Caco-2 (cell line): ENCODE measurements around the gene MT1E. TPM values are rescaled to one million over a fixed set of nuclear protein-coding genes. Genes with fewer than 3 reads are reported as not detected.

ENCODE experiments used
- BruUV-seq: library from RNA; stranded (reverse); fragments of 400-500 nt; replicated peaks from 2 replicates; lab custom pipeline; 2021; lab: Mats Ljungman, UMichigan
- CTCF ChIA-PET: fragments of 300-600 bp; sonication (Branson Sonifier 250); formaldehyde crosslinking; loops from one replicate; lab custom pipeline; 2022; ENCODE audit warnings: antibody characterized with exemption; lab: Charles Lee
- POLR2A ChIA-PET: fragments of 300-600 bp; sonication (Branson Sonifier 250); formaldehyde crosslinking; loops from one replicate; lab custom pipeline; 2022; ENCODE audit warnings: antibody characterized with exemption; lab: Charles Lee
- DNase-seq, 2 experiments: peaks; one replicate each; pipeline versions ENCODE4 v3.0.0 to v3.0.0-alpha.2; 2020 to 2022
- H3K27me3 ChIP-seq: replicated peaks from 2 replicates; pipeline ENCODE4 v1.6.0; 2011; ENCODE audit warnings: low read length; ENCODE audit not compliant: control insufficient read depth, insufficient read depth
- H3K36me3 ChIP-seq: 2 replicates; pipeline ENCODE4 v1.5.1; 2011; ENCODE audit warnings: low read length; ENCODE audit not compliant: control insufficient read depth, insufficient read depth
- H3K4me1 ChIP-seq: fragments of 250-450 bp; sonication (Bioruptor Pico); 2 replicates; pipeline ENCODE4 v1.5.1; 2020; ENCODE audit warnings: mild to moderate bottlenecking
- H3K4me3 ChIP-seq: 2 replicates; pipeline ENCODE4 v1.5.1; 2011; ENCODE audit warnings: low read depth, mild to moderate bottlenecking, control low read depth, low read length
- H3K9me3 ChIP-seq: fragments of 250-450 bp; sonication (Bioruptor Pico); 2 replicates; pipeline ENCODE4 v1.5.1; 2020; ENCODE audit warnings: mild to moderate bottlenecking, moderate library complexity
- H3K27ac Mint-ChIP-seq: one replicate; pipeline ENCODE4 v1.8.0; 2022; ENCODE audit warnings: mixed read lengths; ENCODE audit not compliant: unreplicated experiment
- H3K27me3 Mint-ChIP-seq: one replicate; pipeline ENCODE4 v1.8.0; 2022; ENCODE audit warnings: mixed read lengths; ENCODE audit not compliant: insufficient read depth, unreplicated experiment
- H3K36me3 Mint-ChIP-seq: one replicate; pipeline ENCODE4 v1.8.0; 2022; ENCODE audit warnings: mild to moderate bottlenecking, mixed read lengths; ENCODE audit not compliant: insufficient read depth, unreplicated experiment
- H3K4me1 Mint-ChIP-seq: one replicate; pipeline ENCODE4 v1.8.0; 2022; ENCODE audit warnings: low read depth, mixed read lengths; ENCODE audit not compliant: unreplicated experiment
- H3K4me3 Mint-ChIP-seq: one replicate; pipeline ENCODE4 v1.8.0; 2022; ENCODE audit warnings: mild to moderate bottlenecking, moderate library complexity, mixed read lengths; ENCODE audit not compliant: unreplicated experiment
- H3K9me3 Mint-ChIP-seq: one replicate; pipeline ENCODE4 v1.8.0; 2022; ENCODE audit warnings: mixed read lengths; ENCODE audit not compliant: unreplicated experiment
- CTCF ChIP-seq, 2 experiments: fragments of 200-600 bp in 1 of 2; IDR thresholded peaks; 1 replicate in 1 of 2; 2 replicates in 1 of 2; pipeline versions ENCODE4 v1.5.1 to v1.8.0; 2011 to 2022; ENCODE audit warnings: antibody characterized with exemption in 1 of 2, control low read depth in 1 of 2, inconsistent platforms in 1 of 2, low read depth in 1 of 2, low read length in 1 of 2, mild to moderate bottlenecking in 1 of 2, moderate library complexity in 1 of 2; ENCODE audit not compliant: insufficient read depth in 1 of 2, severe bottlenecking in 1 of 2, unreplicated experiment in 1 of 2
- intact Hi-C: fragments of 100-400 bp; cut with micrococcal nuclease; formaldehyde crosslinking; loops from one replicate; pipeline ENCODE4 v1.10.0; 2022; ENCODE audit not compliant: unreplicated experiment
- total RNA-seq: library from RNA; stranded (reverse); gene quantifications from 2 replicates; pipeline ENCODE4 v1.2.3, GENCODE V29; 2022

MT1E gene
- total RNA-seq, 1 experiment from 2014 or later: 2.0 TPM

- no peak overlapping the region for H3K4me3 ChIP-seq
- Mint-ChIP-seq H3K4me1 (no peaks in the 10 kb centered on the region), H3K9me3 (no peaks in the 10 kb centered on the region), H3K36me3 (no peaks in the 10 kb centered on the region), H3K27me3 (peaks cover 23% of the 10 kb centered on the region), H3K27ac (no peak overlapping the region), H3K4me3 (no peak overlapping the region)
- ChIA-PET CTCF (interaction anchor here (0.6 to 2.3 kb wide), 2 partner anchors 26 to 127 kb away, joined by 3 to 8 read pairs; no protein-coding TSS in a partner anchor), POLR2A (no interaction called here)
- no peak for TF ChIP-seq CTCF (IDR thresholded peaks at IDR 0.05; ENCODE audit: insufficient read depth in 1 of 2, low read depth in 1 of 2, low read length in 1 of 2, severe bottlenecking in 1 of 2, unreplicated experiment in 1 of 2)
- no peaks in the 10 kb centered on the region for H3K9me3 ChIP-seq
- intact Hi-C loops: no loop called here
- no peak for DNase-seq
- H3K4me1 ChIP-seq: no peaks in the 10 kb centered on the region
- H3K27me3 ChIP-seq: no peaks in the 10 kb centered on the region
- no TSS peak for BruUV-seq
- H3K36me3 ChIP-seq: no peaks in the 10 kb centered on the region
Observed at GRCh38 chr16:56675685-56676210, 50.2 kb downstream of the MT1E start.

Other genes starting within 250 kb of the MT1E start
- 101 and 106 TPM in 2 replicates for gene AMFR, start 200.2 kb upstream of the MT1E start, total RNA-seq
- 305 and 311 TPM in 2 replicates for gene NUDT21, start 174.4 kb upstream of the MT1E start, total RNA-seq
- 75.5 and 79.0 TPM in 2 replicates for gene OGFOD1, start 174.2 kb upstream of the MT1E start, total RNA-seq
- gene BBS2, start 105.8 kb upstream of the MT1E start, total RNA-seq: 25.6 and 27.7 TPM in 2 replicates
- gene MT4, start 60.7 kb upstream of the MT1E start, total RNA-seq: not detected in 2 replicates
- not detected in 2 replicates for gene MT3, start 36.3 kb upstream of the MT1E start, total RNA-seq
- gene MT2A, start 17.2 kb upstream of the MT1E start, total RNA-seq: 4.3 and 10.5 TPM in 2 replicates
- not detected in 2 replicates for gene MT1M, start 6.9 kb downstream of the MT1E start, total RNA-seq
- 2.0 and 2.5 TPM in 2 replicates for gene MT1A, start 12.9 kb downstream of the MT1E start, total RNA-seq
- not detected in 2 replicates for gene MT1B, start 26.1 kb downstream of the MT1E start, total RNA-seq
- gene MT1F, start 32.2 kb downstream of the MT1E start, total RNA-seq: 2.8 and 12.5 TPM in 2 replicates
- gene MT1G, start 42.3 kb downstream of the MT1E start, total RNA-seq: not detected in 2 replicates
- not detected in 2 replicates for gene MT1H, start 44.0 kb downstream of the MT1E start, total RNA-seq
- gene MT1X, start 56.7 kb downstream of the MT1E start, total RNA-seq: 4.4 and 18.3 TPM in 2 replicates
- gene NUP93, start 104.3 kb downstream of the MT1E start, total RNA-seq: 148 and 149 TPM in 2 replicates
- 0.67 and 0.73 TPM in 2 replicates for gene SLC12A3, start 239.4 kb downstream of the MT1E start, total RNA-seq